ENCODE data around the gene MXD1.
"Not testable (repeated sequence)": the region's sequence is repeated elsewhere in the genome, so short reads cannot be mapped to it uniquely, and the experiment has no call there.

MXD1 gene

GRCh38 chr2:69914950-69915945 is at the start of gene MXD1:
Gene MXD1 (plus strand): TSS chr2:69915109. CDS start chr2:69915331, 222 bp downstream.
- peak; percentile 99 for DNase-seq (ENCODE audit: low read depth)

- no peak for DNase-seq (ENCODE audit: low read depth)
Observed at GRCh38 chr2:69888451-69888850, 26.5 kb upstream of the MXD1 start.

- no peak for DNase-seq (ENCODE audit: low read depth)
Observed at GRCh38 chr2:69889302-69889701, 25.6 kb upstream of the MXD1 start.

GRCh38 chr2:69890881-69891280 is 24.0 kb upstream of the MXD1 start:
- DNase-seq (ENCODE audit: low read depth): no peak

GRCh38 chr2:69892838-69893424 is 22.0 kb upstream of the MXD1 start:
- DNase-seq (ENCODE audit: low read depth): not testable (repeated sequence)

GRCh38 chr2:69893684-69894551 is 21.0 kb upstream of the MXD1 start, which contains the start of gene SNRNP27:
Gene SNRNP27 (plus strand): TSS chr2:69893956. CDS start chr2:69893985, 29 bp downstream.
- DNase-seq (ENCODE audit: low read depth): peak; percentile 72

- not testable (repeated sequence) for DNase-seq (ENCODE audit: low read depth)
Observed at GRCh38 chr2:69894737-69895136, 20.2 kb upstream of the MXD1 start.

GRCh38 chr2:69902213-69902922 is 12.5 kb upstream of the MXD1 start:
- DNase-seq (ENCODE audit: low read depth): peak; percentile 2

- DNase-seq (ENCODE audit: low read depth): no peak
Observed at GRCh38 chr2:69907216-69907615, 7.7 kb upstream of the MXD1 start.

- no peak for DNase-seq (ENCODE audit: low read depth)
Observed at GRCh38 chr2:69911985-69912563, 2.8 kb upstream of the MXD1 start.

GRCh38 chr2:69914164-69914949 is 552 bp upstream of the MXD1 start:
- DNase-seq (ENCODE audit: low read depth): no peak

GRCh38 chr2:69916106-69916505 is 1.2 kb downstream of the MXD1 start:
- no peak for DNase-seq (ENCODE audit: low read depth)

- no peak for DNase-seq (ENCODE audit: low read depth)
Observed at GRCh38 chr2:69917852-69918251, 2.9 kb downstream of the MXD1 start.

- no peak for DNase-seq (ENCODE audit: low read depth)
Observed at GRCh38 chr2:69918401-69918800, 3.5 kb downstream of the MXD1 start.

GRCh38 chr2:69923116-69923515 is 8.2 kb downstream of the MXD1 start:
- no peak for DNase-seq (ENCODE audit: low read depth)

- no peak for DNase-seq (ENCODE audit: low read depth)
Observed at GRCh38 chr2:69926849-69927515, 12.1 kb downstream of the MXD1 start.

GRCh38 chr2:69931832-69932595 is 17.1 kb downstream of the MXD1 start:
- DNase-seq (ENCODE audit: low read depth): no peak

GRCh38 chr2:69932596-69932922 is 17.6 kb downstream of the MXD1 start:
- DNase-seq (ENCODE audit: low read depth): no peak

- no peak for DNase-seq (ENCODE audit: low read depth)
Observed at GRCh38 chr2:69933254-69933828, 18.4 kb downstream of the MXD1 start.
